ENCODE results near the gene DNAH8.
"Not testable (repeated sequence)": the region's sequence is repeated elsewhere in the genome, so short reads cannot be mapped to it uniquely, and the experiment has no call there.

The DNAH8 gene

GRCh38 chr6:38786486-38786885 lies 71.4 kb downstream of the DNAH8 start:
- in situ Hi-C loops (cut with MboI; ENCODE audit: low pct_unique_long_range_greater_than_20kb, low sequenced_read_pairs), result no loop called here
- DNase-seq, result no peak

GRCh38 chr6:38789256-38789655 lies 74.1 kb downstream of the DNAH8 start:
- in situ Hi-C loops (cut with MboI; ENCODE audit: low pct_unique_long_range_greater_than_20kb, low sequenced_read_pairs), result no loop called here
- DNase-seq, result peak; percentile 25

- in situ Hi-C loops (cut with MboI; ENCODE audit: low pct_unique_long_range_greater_than_20kb, low sequenced_read_pairs), result no loop called here
These were observed 77.2 kb downstream of the DNAH8 start for GRCh38 chr6:38792356-38792755.

GRCh38 chr6:38794682-38795081 lies 79.6 kb downstream of the DNAH8 start:
- DNase-seq, result no peak
- in situ Hi-C loops (cut with MboI; ENCODE audit: low pct_unique_long_range_greater_than_20kb, low sequenced_read_pairs), result no loop called here

More at GRCh38 chr6:38792356-38792755, 77.2 kb downstream of the DNAH8 start:
- DNase-seq, result no peak

GRCh38 chr6:38796006-38796405 lies 80.9 kb downstream of the DNAH8 start:
- DNase-seq, result no peak
- in situ Hi-C loops (cut with MboI; ENCODE audit: low pct_unique_long_range_greater_than_20kb, low sequenced_read_pairs), result no loop called here

GRCh38 chr6:38796437-38796836 lies 81.3 kb downstream of the DNAH8 start:
- DNase-seq; in situ Hi-C loops (cut with MboI; ENCODE audit: low pct_unique_long_range_greater_than_20kb, low sequenced_read_pairs): not testable (repeated sequence)

GRCh38 chr6:38796850-38797249 lies 81.7 kb downstream of the DNAH8 start:
- no peak for DNase-seq
- in situ Hi-C loops (cut with MboI; ENCODE audit: low pct_unique_long_range_greater_than_20kb, low sequenced_read_pairs), result no loop called here

GRCh38 chr6:38797391-38797790 lies 82.3 kb downstream of the DNAH8 start:
- DNase-seq, result no peak
- in situ Hi-C loops (cut with MboI; ENCODE audit: low pct_unique_long_range_greater_than_20kb, low sequenced_read_pairs), result no loop called here

GRCh38 chr6:38799529-38800184 lies 84.5 kb downstream of the DNAH8 start:
- no peak for DNase-seq
- in situ Hi-C loops (cut with MboI; ENCODE audit: low pct_unique_long_range_greater_than_20kb, low sequenced_read_pairs), result no loop called here

- in situ Hi-C loops (cut with MboI; ENCODE audit: low pct_unique_long_range_greater_than_20kb, low sequenced_read_pairs), result no loop called here
- no peak for DNase-seq
These were observed 86.2 kb downstream of the DNAH8 start for GRCh38 chr6:38801305-38801704.

- DNase-seq, result no peak
- in situ Hi-C loops (cut with MboI; ENCODE audit: low pct_unique_long_range_greater_than_20kb, low sequenced_read_pairs), result no loop called here
These were observed 87.4 kb downstream of the DNAH8 start for GRCh38 chr6:38802497-38802896.

- DNase-seq, result no peak
- in situ Hi-C loops (cut with MboI; ENCODE audit: low pct_unique_long_range_greater_than_20kb, low sequenced_read_pairs), result no loop called here
These were observed 88.0 kb downstream of the DNAH8 start for GRCh38 chr6:38803129-38803528.

- no peak for DNase-seq
These were observed 89.2 kb downstream of the DNAH8 start for GRCh38 chr6:38804358-38804757.

GRCh38 chr6:38805127-38805655 lies 90.1 kb downstream of the DNAH8 start:
- no peak for DNase-seq
- in situ Hi-C loops (cut with MboI; ENCODE audit: low pct_unique_long_range_greater_than_20kb, low sequenced_read_pairs), result no loop called here

More at GRCh38 chr6:38804358-38804757, 89.2 kb downstream of the DNAH8 start:
- in situ Hi-C loops (cut with MboI; ENCODE audit: low pct_unique_long_range_greater_than_20kb, low sequenced_read_pairs), result no loop called here

GRCh38 chr6:38805692-38806091 lies 90.6 kb downstream of the DNAH8 start:
- in situ Hi-C loops (cut with MboI; ENCODE audit: low pct_unique_long_range_greater_than_20kb, low sequenced_read_pairs), result no loop called here
- DNase-seq, result no peak

- in situ Hi-C loops (cut with MboI; ENCODE audit: low pct_unique_long_range_greater_than_20kb, low sequenced_read_pairs), result no loop called here
- no peak for DNase-seq
These were observed 91.2 kb downstream of the DNAH8 start for GRCh38 chr6:38806271-38806670.

- no peak for DNase-seq
- in situ Hi-C loops (cut with MboI; ENCODE audit: low pct_unique_long_range_greater_than_20kb, low sequenced_read_pairs), result no loop called here
These were observed 91.7 kb downstream of the DNAH8 start for GRCh38 chr6:38806833-38807232.

- in situ Hi-C loops (cut with MboI; ENCODE audit: low pct_unique_long_range_greater_than_20kb, low sequenced_read_pairs), result no loop called here
- no peak for DNase-seq
These were observed 92.9 kb downstream of the DNAH8 start for GRCh38 chr6:38808039-38808438.

- in situ Hi-C loops (cut with MboI; ENCODE audit: low pct_unique_long_range_greater_than_20kb, low sequenced_read_pairs), result no loop called here
- DNase-seq, result peak; percentile 22
These were observed 98.1 kb downstream of the DNAH8 start for GRCh38 chr6:38813041-38813823.

GRCh38 chr6:38814761-38815160 lies 99.7 kb downstream of the DNAH8 start:
- in situ Hi-C loops (cut with MboI; ENCODE audit: low pct_unique_long_range_greater_than_20kb, low sequenced_read_pairs), result no loop called here
- no peak for DNase-seq
